Activated CD8-positive, alpha-beta T cell treated with anti-CD3 and anti-CD28 coated beads, Interleukin-2, amount 10 ng/mL, durations not matched to agents 7 days and 5 days (primary cell): ENCODE data around the gene HOXB8. TPM values are rescaled to one million over a fixed set of nuclear protein-coding genes. Genes with fewer than 3 reads are reported as not detected.
A peak's percentile ranks its signal among the peaks of the same experiment; 100 is the strongest.

ENCODE experiments used
- ATAC-seq: fragments of 150-1000 bp; cut with Tn5 transposase; one replicate; pipeline ENCODE4 v1.10.0; 2021; ENCODE audit warnings: moderate library complexity
- CTCF ChIA-PET: fragments of 350-600 bp; sonication (Branson Sonifier 250); formaldehyde crosslinking; loops from one replicate; lab custom pipeline; 2021; ENCODE audit warnings: antibody characterized with exemption; lab: Charles Lee
- POLR2A ChIA-PET: fragments of 350-600 bp; sonication (Branson Sonifier 250); formaldehyde crosslinking; loops from one replicate; lab custom pipeline; 2021; ENCODE audit warnings: antibody characterized with exemption; lab: Charles Lee
- DNase-seq: peaks from one replicate; pipeline ENCODE4 v3.0.0-alpha.2; 2020
- H3K27ac Mint-ChIP-seq: one replicate; pipeline ENCODE4 v1.8.0; 2021; ENCODE audit warnings: mild to moderate bottlenecking, mixed read lengths
- H3K27me3 Mint-ChIP-seq: one replicate; pipeline ENCODE4 v1.8.0; 2021; ENCODE audit warnings: low read depth, mixed read lengths
- H3K36me3 Mint-ChIP-seq: one replicate; pipeline ENCODE4 v1.8.0; 2021; ENCODE audit warnings: low read depth, mixed read lengths
- H3K4me1 Mint-ChIP-seq: one replicate; pipeline ENCODE4 v1.8.0; 2021; ENCODE audit warnings: low read depth, mixed read lengths
- H3K4me3 Mint-ChIP-seq: one replicate; pipeline ENCODE4 v1.8.0; 2021; ENCODE audit warnings: mild to moderate bottlenecking, mixed read lengths
- H3K9me3 Mint-ChIP-seq: one replicate; pipeline ENCODE4 v1.8.0; 2022; ENCODE audit warnings: mixed read lengths; ENCODE audit not compliant: insufficient read depth
- total RNA-seq, 2 experiments: library from RNA; stranded (reverse); gene quantifications; one replicate each; pipeline ENCODE4 v1.2.3, GENCODE V29; 2021

Gene HOXB8
- total RNA-seq, 2 experiments from 2014 or later, result not detected

DNA sequence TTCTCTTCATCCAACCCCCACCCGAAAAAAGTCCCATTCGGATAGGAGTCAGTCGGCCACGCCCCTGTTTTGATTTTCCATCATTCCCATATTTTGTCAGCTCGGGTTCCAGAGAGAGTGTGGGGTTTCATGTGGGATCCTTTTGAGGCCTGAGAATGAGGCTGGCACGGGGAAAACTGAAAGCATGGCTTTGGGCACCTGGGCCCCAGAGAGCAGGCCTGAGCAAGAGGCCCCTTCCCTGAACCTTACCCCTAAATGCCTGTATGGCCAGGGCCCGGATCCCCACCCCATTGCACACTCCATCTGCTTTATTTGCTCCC is 32.4 kb downstream of the HOXB8 start:
- Mint-ChIP-seq H3K27ac (no peak overlapping the region), H3K9me3 (no peaks in the 10 kb centered on the region), H3K4me1 (peaks cover 69% of the 10 kb centered on the region), H3K36me3 (peaks cover 3% of the 10 kb centered on the region), H3K4me3 (peak overlapping the region; percentile 63), H3K27me3 (peaks cover 70% of the 10 kb centered on the region)
- ATAC-seq (no peak), DNase-seq (no peak)
- ChIA-PET POLR2A (no interaction called here), CTCF (interaction anchor here (0.7 to 2.6 kb wide), 11 partner anchors 11 to 557 kb away, joined by 3 to 17 read pairs (median 3); partner anchors contain the start of gene HOXB5)

DNA sequence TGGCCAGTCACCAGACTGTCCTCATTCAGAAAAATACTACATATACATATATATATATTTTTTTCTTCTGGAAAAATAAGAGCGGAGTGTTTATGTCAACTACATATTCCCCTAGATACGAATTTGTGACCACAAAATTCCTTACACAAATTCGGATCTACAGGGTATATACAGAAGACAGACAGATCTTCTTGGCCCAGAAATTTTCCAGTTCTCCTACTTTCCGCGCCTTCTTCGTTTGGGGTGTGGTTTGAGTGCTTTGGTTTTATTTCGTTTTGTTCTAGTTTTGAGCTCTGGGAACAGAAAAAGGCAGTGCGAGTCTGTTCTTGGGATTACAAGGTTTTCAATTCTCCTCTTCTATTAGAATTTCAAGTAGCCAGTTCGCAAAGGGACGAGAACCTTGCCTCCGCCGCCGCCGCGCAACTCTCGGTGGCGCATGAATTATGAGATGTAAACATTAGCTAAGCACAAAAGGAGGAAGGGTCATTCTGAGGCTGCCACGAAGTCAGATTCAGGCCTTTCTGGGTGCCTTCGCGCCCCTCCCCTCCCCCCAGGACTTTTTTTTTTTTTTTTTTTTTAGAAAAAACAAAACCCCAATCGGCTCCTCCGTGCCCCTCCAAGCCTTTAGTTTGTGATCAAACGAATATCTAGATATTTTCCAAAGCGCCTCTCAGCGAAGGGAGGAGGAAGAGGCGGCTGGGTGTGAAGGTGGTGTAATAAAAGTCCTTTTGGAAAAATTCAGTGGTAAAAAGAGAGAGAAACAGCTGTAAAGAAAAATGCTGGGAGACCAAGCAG is 35.1 kb downstream of the HOXB8 start:
- Mint-ChIP-seq H3K27ac (no peak overlapping the region), H3K27me3 (peaks cover 51% of the 10 kb centered on the region)

DNA sequence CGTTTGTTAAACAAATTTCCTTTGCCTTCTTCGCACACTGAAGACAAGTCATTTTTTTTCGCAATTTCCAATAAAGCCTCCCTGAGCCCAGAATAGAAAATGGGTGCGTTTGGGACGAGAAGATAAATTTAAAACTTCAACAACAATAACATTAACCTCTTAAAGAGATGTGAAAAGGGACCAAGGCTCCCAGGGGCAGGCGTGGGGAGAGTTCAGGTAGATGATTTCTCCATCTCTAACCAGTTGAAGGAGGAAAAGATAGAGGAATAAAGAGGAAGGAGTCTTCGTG is 35.7 kb downstream of the HOXB8 start:
- H3K36me3 Mint-ChIP-seq, result peaks cover 10% of the 10 kb centered on the region
- H3K4me1 Mint-ChIP-seq, result peaks cover 61% of the 10 kb centered on the region
- ChIA-PET CTCF (interaction anchor here (0.8 to 1.4 kb wide), 4 partner anchors 14 to 243 kb away, joined by 3 to 6 read pairs (median 4); no protein-coding TSS in a partner anchor), POLR2A (no interaction called here)
- peaks cover 51% of the 10 kb centered on the region for H3K27me3 Mint-ChIP-seq
- no peak overlapping the region for H3K27ac Mint-ChIP-seq
- H3K9me3 Mint-ChIP-seq, result no peaks in the 10 kb centered on the region
- peak overlapping the region; percentile 90 for H3K4me3 Mint-ChIP-seq
- no peak for ATAC-seq
- DNase-seq, result no peak

More for the DNA sequence above, 35.1 kb downstream of the HOXB8 start:
- DNase-seq, result no peak
- Mint-ChIP-seq H3K36me3 (peaks cover 10% of the 10 kb centered on the region), H3K4me3 (peak overlapping the region; percentile 90), H3K9me3 (no peaks in the 10 kb centered on the region), H3K4me1 (peaks cover 63% of the 10 kb centered on the region)
- ChIA-PET CTCF (interaction anchor here (1.0 to 1.4 kb wide), 2 partner anchors 13 to 88 kb away, joined by 6 read pairs; no protein-coding TSS in a partner anchor), POLR2A (no interaction called here)
- no peak for ATAC-seq

DNA sequence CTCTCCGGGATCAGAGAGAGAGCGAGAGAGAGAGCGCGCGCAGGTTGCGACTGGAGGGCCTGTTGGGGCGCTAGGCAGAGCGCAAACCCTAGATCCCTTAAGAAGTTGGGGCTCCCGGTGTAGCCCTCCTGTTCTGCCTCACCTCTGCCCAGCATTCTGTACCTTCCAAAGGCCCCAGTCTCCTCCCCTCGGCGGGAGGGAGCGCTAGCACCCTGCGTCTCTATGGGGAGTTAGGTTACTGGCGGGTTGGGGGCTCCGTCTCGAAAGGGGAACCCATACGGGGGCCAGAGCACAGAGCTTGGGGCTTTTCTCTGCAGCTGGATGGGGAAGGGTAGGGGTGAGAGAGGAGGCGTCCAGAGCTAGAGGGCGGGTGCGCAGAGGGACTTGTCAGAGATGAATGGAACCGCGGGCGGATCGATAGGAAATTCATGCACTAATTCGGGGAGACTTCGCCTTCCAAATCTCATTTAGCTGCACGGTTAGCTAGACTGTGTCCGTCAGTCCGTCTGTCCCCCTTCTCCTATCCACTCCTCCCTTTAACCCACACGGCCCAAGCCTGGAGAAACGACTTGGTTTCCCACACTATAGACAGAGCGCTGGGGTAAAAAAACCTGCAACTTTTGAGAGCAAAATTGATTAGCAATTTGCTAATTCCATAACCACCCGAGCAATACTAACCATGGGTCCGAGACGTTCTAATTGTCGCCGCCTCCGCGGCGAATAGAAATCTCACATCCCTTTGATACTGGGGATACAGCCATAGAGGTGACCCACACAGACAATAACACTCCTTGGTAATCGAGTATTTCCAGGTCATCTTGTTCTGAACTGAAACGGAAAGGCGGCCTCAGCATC is 36.2 kb downstream of the HOXB8 start:
- DNase-seq, result no peak

DNA sequence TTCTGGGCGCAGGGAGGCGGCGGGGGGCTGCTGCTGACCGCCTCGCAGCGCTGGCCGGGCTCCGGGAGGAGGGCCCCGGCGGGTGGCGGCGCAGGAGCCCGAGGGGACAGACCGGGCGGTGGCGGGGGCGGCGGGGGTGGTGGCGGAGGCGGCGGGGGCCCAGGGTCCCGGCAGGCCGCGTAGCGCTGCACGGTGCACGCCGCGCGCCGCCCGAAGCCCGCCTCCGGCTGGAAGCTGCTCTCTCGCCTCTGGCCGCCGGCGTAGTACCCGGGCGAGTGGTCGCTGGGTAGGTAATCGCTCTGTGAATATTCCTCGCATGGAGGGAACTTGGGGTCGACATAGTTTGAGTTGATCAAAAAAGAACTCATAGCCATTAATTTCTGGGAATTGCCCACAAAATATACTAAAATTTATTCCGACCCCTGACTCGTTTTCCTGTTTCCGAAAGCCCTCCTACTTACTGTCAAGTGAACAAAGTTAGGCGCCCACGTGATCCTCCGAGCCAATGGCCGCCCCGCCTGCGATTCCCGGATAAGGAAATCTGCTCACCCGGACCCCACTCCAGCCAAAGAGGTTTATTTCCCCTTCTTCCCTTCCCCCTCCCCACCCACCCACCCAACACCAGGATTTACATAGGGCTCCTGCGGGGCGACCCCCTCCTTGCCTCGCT is 37.0 kb downstream of the HOXB8 start, which contains the start of gene HOXB4:
HOXB4 (minus strand) TSS at position 405 of the 670 bp plus-strand sequence; CDS start at position 374, 31 bp downstream.
- peak; percentile 86 for ATAC-seq
- ChIA-PET CTCF (interaction anchor here (1.1 kb wide), 1 partner anchor 242 kb away, joined by 3 read pairs; no protein-coding TSS in a partner anchor), POLR2A (no interaction called here)
- peaks cover 10% of the 10 kb centered on the region for H3K36me3 Mint-ChIP-seq
- H3K27me3 Mint-ChIP-seq, result peaks cover 38% of the 10 kb centered on the region
- peaks cover 67% of the 10 kb centered on the region for H3K4me1 Mint-ChIP-seq
- peak; percentile 83 for DNase-seq
- H3K27ac Mint-ChIP-seq, result peak within 1 kb of the TSS; percentile 79
- H3K9me3 Mint-ChIP-seq, result no peaks in the 10 kb centered on the region
- peak within 1 kb of the TSS; percentile 90 for H3K4me3 Mint-ChIP-seq

More for the DNA sequence above, 36.2 kb downstream of the HOXB8 start:
- peak overlapping the region; percentile 90 for H3K4me3 Mint-ChIP-seq
- H3K9me3 Mint-ChIP-seq, result no peaks in the 10 kb centered on the region
- ChIA-PET CTCF (interaction anchor here (0.8 to 1.4 kb wide), 4 partner anchors 14 to 242 kb away, joined by 3 to 6 read pairs (median 4); no protein-coding TSS in a partner anchor), POLR2A (no interaction called here)
- peaks cover 10% of the 10 kb centered on the region for H3K36me3 Mint-ChIP-seq
- H3K4me1 Mint-ChIP-seq, result peaks cover 61% of the 10 kb centered on the region
- H3K27ac Mint-ChIP-seq, result peak overlapping the region; percentile 79
- ATAC-seq, result peak; percentile 60
- H3K27me3 Mint-ChIP-seq, result peaks cover 45% of the 10 kb centered on the region

DNA sequence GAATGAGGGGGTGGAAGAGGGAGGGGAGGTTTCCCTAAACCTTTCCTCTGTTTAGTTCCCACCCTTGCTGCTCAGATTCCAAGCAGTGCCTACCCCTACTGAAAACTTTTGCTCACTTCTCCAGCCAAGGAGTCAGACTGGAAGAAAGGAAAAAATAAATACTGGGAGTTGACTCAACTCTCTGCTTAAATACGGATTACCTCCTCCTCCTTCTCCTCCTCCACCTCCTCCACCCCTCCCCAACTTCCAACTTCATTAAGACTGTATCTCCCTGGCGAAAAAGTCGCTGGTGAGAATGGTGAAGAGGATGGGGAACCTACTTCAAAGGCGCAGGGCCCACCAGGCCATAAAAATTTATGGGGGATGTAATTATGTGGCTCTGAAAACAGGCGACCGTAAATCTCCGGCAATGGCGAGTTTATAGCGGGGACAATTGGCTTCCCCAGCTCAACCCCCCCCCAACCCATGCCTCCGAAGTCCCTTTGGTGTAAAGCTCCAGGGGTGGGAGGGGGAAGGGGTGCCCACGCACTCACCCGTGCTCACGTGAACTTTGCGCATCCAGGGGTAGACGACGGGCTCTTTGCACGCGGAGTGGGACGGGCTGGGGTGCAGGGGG is 37.7 kb downstream of the HOXB8 start:
- ChIA-PET POLR2A (no interaction called here), CTCF (interaction anchor here (1.1 kb wide), 1 partner anchor 11 kb away, joined by 3 read pairs; no protein-coding TSS in a partner anchor)
- Mint-ChIP-seq H3K9me3 (no peaks in the 10 kb centered on the region), H3K4me1 (peaks cover 63% of the 10 kb centered on the region), H3K27ac (peak overlapping the region; percentile 67), H3K36me3 (peaks cover 8% of the 10 kb centered on the region), H3K27me3 (peaks cover 31% of the 10 kb centered on the region), H3K4me3 (peak overlapping the region; percentile 82)
- DNase-seq, result no peak
- ATAC-seq, result peak; percentile 17

DNA sequence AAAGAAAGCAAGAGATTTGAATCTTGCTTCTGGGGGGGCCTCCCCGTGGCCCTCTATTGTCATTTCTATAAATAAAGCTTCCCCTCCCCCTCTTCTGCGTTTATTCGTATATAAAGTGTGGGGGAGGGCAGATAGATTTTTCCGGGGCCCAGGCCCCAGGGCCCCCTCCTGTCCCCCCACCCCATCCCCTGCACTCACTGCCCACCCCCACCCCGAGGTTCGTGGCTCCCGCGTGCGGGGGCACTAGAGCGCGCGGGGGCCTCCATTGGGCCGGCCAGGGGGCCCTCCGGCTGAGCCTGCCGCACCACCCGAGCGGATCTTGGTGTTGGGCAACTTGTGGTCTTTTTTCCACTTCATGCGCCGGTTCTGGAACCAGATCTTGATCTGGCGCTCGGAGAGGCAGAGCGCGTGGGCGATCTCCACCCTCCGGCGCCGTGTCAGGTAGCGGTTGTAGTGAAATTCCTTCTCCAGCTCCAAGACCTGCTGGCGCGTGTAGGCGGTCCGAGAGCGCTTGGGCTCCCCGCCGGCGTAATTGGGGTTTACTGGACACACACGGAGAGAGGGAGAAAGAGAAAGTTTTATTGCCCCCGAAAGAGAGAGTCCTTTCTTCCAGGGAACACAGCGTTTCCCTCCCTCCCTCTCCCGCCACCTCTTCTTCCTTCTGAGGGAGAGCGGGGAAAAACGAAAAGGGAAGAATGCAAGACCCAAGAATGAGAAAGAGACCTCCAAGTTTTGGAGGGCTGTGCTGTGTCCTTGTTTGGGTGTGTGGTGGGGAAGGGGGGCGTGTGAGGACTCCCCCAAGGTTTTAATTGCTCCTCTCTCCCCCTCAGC is 38.4 kb downstream of the HOXB8 start:
- Mint-ChIP-seq H3K4me1 (peaks cover 57% of the 10 kb centered on the region), H3K36me3 (peaks cover 7% of the 10 kb centered on the region), H3K27ac (no peak overlapping the region), H3K9me3 (no peaks in the 10 kb centered on the region), H3K4me3 (peak overlapping the region; percentile 82), H3K27me3 (peaks cover 27% of the 10 kb centered on the region)
- DNase-seq (no peak), ATAC-seq (no peak)
- ChIA-PET POLR2A (no interaction called here), CTCF (interaction anchor here (1.1 to 1.2 kb wide), 2 partner anchors 11 to 16 kb away, joined by 3 read pairs; partner anchors contain the start of gene HOXB5)

DNA sequence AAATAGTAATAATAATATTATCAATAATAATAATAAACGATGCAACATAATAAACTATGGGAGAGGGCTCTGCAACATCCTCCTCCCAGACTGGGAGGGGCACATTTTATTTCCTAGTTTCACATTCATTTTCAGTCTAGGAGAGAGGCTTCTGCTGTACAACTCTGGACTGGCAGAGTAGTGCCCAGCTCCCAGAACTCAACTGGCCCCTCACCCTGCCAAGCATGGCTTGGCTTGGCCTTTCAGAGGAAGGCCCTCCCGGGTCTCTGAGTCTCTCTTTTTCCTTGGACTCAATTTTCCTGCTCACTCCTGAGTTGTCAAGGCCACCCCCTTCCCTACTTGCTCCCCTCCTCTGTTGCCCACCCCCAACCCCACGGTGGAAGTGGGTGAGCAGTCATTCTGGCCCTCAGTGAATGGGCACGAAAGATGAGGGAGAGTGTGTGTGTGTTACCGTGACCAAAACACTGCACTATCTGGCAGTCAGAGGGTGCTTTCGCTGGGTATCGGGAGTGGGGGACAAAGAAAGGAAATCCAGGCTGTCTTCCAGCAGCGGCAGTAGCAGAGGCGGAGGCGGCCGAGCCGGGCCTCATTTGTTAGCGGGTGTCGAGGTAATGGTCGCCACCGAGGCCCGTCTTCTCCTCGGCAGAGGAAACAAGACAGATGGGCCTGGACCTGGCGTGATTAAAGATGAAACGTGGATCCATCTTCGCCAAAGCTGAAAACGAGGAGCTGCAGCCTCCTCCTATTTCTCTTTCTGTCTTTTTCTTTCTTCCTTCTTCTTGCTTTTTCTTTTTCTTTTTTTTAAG is 39.2 kb downstream of the HOXB8 start:
- H3K27ac Mint-ChIP-seq, result no peak overlapping the region
- ChIA-PET POLR2A (no interaction called here), CTCF (interaction anchor here (1.2 kb wide), 1 partner anchor 17 kb away, joined by 3 read pairs; the partner anchor contains the start of gene HOXB5)
- H3K4me1 Mint-ChIP-seq, result peaks cover 50% of the 10 kb centered on the region
- H3K4me3 Mint-ChIP-seq, result peak overlapping the region; percentile 27
- H3K36me3 Mint-ChIP-seq, result peaks cover 7% of the 10 kb centered on the region
- no peak for ATAC-seq
- peaks cover 19% of the 10 kb centered on the region for H3K27me3 Mint-ChIP-seq
- H3K9me3 Mint-ChIP-seq, result no peaks in the 10 kb centered on the region
- DNase-seq, result no peak

DNA sequence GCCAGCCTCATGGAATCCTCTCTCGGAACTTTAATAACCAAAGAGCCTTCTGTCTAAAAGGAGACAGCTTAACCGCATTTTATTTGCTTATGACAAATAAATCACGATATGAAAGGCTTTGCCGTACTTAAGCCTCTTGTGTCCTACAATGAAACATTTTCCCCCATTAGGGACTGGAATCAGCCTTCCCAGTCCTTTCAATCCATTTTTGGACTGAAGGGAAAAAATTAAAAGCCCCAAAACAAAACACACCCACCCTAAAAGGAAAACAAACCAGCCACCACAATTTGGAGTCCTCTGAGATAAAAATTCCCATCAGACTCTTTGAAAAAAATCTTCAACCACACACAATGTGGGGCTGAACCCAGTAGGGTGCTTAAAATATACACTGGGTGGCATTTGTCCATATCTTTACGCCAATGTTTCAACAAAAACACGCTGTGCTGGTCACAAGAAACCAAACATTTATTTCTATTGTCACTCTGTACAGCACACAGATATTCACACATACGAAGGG is 40.0 kb downstream of the HOXB8 start:
- ChIA-PET POLR2A (interaction anchor here (0.7 kb wide), 1 partner anchor 11 kb away, joined by 3 read pairs; no protein-coding TSS in a partner anchor), CTCF (interaction anchor here (1.0 to 1.2 kb wide), 3 partner anchors 18 to 267 kb away, joined by 3 to 5 read pairs (median 3); partner anchors contain the start of gene HOXB5)
- peaks cover 13% of the 10 kb centered on the region for H3K27me3 Mint-ChIP-seq
- no peak overlapping the region for H3K27ac Mint-ChIP-seq
- peaks cover 7% of the 10 kb centered on the region for H3K36me3 Mint-ChIP-seq
- no peak for ATAC-seq
- H3K4me1 Mint-ChIP-seq, result peaks cover 46% of the 10 kb centered on the region
- H3K4me3 Mint-ChIP-seq, result no peak overlapping the region
- no peak for DNase-seq
- no peaks in the 10 kb centered on the region for H3K9me3 Mint-ChIP-seq
